Measurements from ENCODE around the gene PCNX2. TPM values are rescaled to one million over a fixed set of nuclear protein-coding genes. Genes with fewer than 3 reads are reported as not detected.

PCNX2 gene
- total and polyA plus RNA-seq, 2 of the 8 experiments (the other 6 are each of a cell fraction or from before 2014, with no cell fraction given): 46.1 to 57.6 TPM

DNA sequence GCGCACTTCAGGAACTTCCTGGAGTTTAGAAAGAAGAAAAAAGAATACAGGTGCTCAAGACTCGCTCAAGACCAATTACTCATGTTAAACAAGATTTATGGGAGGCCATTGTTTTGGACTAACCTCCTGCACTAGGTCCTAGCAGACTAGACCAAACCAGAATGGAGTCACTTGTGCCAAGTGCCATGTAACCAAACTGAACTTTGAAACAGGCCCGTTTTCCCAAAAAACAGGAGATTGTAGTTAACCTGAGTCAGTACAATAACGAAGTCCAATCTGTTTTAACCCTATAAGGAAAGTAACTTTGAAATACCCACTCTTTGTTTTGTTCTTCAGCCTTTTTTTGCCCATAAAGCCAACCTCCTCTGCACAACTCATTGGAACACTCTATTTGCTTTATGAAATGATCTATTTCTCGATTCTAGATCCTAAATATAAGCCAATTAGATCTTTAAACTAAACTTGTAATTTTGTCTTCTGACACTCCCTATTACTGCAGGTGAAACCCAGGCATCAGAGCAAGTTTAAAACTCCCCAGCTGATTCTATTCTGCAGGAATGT, 345.8 kb downstream of the PCNX2 start (continued):
- TF ChIP-seq ATF3 (IDR thresholded peaks at IDR 0.05; ENCODE audit: insufficient read depth, low read depth, low read length) (no peak), EP300 (IDR thresholded peaks at IDR 0.05; ENCODE audit: borderline replicate concordance in 1 of 2, low read depth in 2 of 2, low read length in 2 of 2) (no peak), ATF2 (IDR thresholded peaks at IDR 0.05; ENCODE audit: low read length) (no peak; the same call in 1 of the 2 replicates), HDAC2 (IDR thresholded peaks at IDR 0.05; ENCODE audit: borderline replicate concordance in 1 of 2, low read depth in 2 of 2, low read length in 2 of 2) (no peak), EZH2 (IDR thresholded peaks at IDR 0.05; ENCODE audit: low read depth, low read length, severe bottlenecking) (no peak), EGR1 (IDR thresholded peaks at IDR 0.05; ENCODE audit: borderline replicate concordance, low read depth, low read length) (no peak)
